ENCODE measurements around the gene TRAPPC8.

- no peak for TF ChIP-seq POLR2A (IDR thresholded peaks at IDR 0.05)
- TF ChIP-seq, protein P1, sequence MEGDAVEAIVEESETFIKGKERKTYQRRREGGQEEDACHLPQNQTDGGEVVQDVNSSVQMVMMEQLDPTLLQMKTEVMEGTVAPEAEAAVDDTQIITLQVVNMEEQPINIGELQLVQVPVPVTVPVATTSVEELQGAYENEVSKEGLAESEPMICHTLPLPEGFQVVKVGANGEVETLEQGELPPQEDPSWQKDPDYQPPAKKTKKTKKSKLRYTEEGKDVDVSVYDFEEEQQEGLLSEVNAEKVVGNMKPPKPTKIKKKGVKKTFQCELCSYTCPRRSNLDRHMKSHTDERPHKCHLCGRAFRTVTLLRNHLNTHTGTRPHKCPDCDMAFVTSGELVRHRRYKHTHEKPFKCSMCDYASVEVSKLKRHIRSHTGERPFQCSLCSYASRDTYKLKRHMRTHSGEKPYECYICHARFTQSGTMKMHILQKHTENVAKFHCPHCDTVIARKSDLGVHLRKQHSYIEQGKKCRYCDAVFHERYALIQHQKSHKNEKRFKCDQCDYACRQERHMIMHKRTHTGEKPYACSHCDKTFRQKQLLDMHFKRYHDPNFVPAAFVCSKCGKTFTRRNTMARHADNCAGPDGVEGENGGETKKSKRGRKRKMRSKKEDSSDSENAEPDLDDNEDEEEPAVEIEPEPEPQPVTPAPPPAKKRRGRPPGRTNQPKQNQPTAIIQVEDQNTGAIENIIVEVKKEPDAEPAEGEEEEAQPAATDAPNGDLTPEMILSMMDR (IDR thresholded peaks at IDR 0.05) = no peak
Measured at GRCh38 chr18:31798399-31798798, 144.5 kb downstream of the TRAPPC8 start.
